CD4-positive, CD25-positive, alpha-beta regulatory T cell (primary cell): ENCODE data around the gene PPP4C. TPM values are rescaled to one million over a fixed set of nuclear protein-coding genes. Genes with fewer than 3 reads are reported as not detected.

ENCODE experiments used
- ATAC-seq, 2 donors: fragments of 150-1000 bp; cut with Tn5 transposase; one replicate each; pipeline ENCODE4 v1.10.0; 2021; ENCODE audit warnings: low read depth in 2 of 2, moderate number of reproducible peaks in 2 of 2, moderate library complexity in 1 of 2
- DNase-seq, 3 donors: peaks; one replicate each; pipeline versions ENCODE4 v3.0.0 to v3.0.0-alpha.2; 2012 to 2022; ENCODE audit warnings: mixed read lengths in 1 of 3
- H3K27ac ChIP-seq: one replicate; pipeline ENCODE4 v1.7.0; 2013; ENCODE audit warnings: mild to moderate bottlenecking, low read length; ENCODE audit not compliant: insufficient read depth, poor library complexity, severe bottlenecking
- H3K27me3 ChIP-seq: one replicate; pipeline ENCODE4 v1.7.0; 2013; ENCODE audit warnings: low read length; ENCODE audit not compliant: control insufficient read depth, insufficient read depth
- H3K36me3 ChIP-seq: one replicate; pipeline ENCODE4 v1.7.0; 2013; ENCODE audit warnings: mild to moderate bottlenecking, low read length, moderate library complexity; ENCODE audit not compliant: control insufficient read depth, insufficient read depth
- H3K4me1 ChIP-seq: 2 replicates; pipeline ENCODE4 v1.7.0; 2013; ENCODE audit warnings: mild to moderate bottlenecking, low read length; ENCODE audit not compliant: insufficient read depth, control insufficient read depth, poor library complexity, severe bottlenecking
- H3K4me3 ChIP-seq: one replicate; pipeline ENCODE4 v1.7.0; 2013; ENCODE audit warnings: low read depth, mild to moderate bottlenecking, low read length, moderate library complexity
- H3K9me3 ChIP-seq, 2 experiments: 1 replicate in 1 of 2; 2 replicates in 1 of 2; pipeline ENCODE4 v1.7.0; 2013; ENCODE audit warnings: low read length in 2 of 2, mild to moderate bottlenecking in 1 of 2, moderate library complexity in 1 of 2; ENCODE audit not compliant: control insufficient read depth in 2 of 2
- H3K27ac Mint-ChIP-seq, 3 donors: one replicate each; pipeline ENCODE4 v1.8.0; 2020 to 2022; ENCODE audit warnings: mild to moderate bottlenecking in 3 of 3, mixed read lengths in 3 of 3, moderate library complexity in 2 of 3
- H3K27me3 Mint-ChIP-seq: one replicate; pipeline ENCODE4 v1.8.0; 2022; ENCODE audit warnings: mild to moderate bottlenecking, mixed read lengths
- H3K36me3 Mint-ChIP-seq: one replicate; pipeline ENCODE4 v1.8.0; 2020; ENCODE audit warnings: mixed read lengths
- H3K4me1 Mint-ChIP-seq, 4 donors: one replicate each; pipeline ENCODE4 v1.8.0; 2020 to 2022; ENCODE audit warnings: mixed read lengths in 4 of 4, mild to moderate bottlenecking in 1 of 4
- H3K4me3 Mint-ChIP-seq, 4 donors: one replicate each; pipeline ENCODE4 v1.8.0; 2020 to 2022; ENCODE audit warnings: mild to moderate bottlenecking in 4 of 4, mixed read lengths in 4 of 4, moderate library complexity in 3 of 4
- H3K9me3 Mint-ChIP-seq, 7 donors: one replicate each; pipeline ENCODE4 v1.8.0; 2020 to 2022; ENCODE audit warnings: mixed read lengths in 7 of 7, mild to moderate bottlenecking in 3 of 7, moderate library complexity in 2 of 7
- polyA plus RNA-seq, 4 donors: library from polyadenylated mRNA; unstranded; fragments of 300-500 nt; fragmentation: Illumina TruSeq; gene quantifications; one replicate each; pipeline ENCODE4 v1.2.3, GENCODE V29; 2021
- total RNA-seq: library from RNA; stranded (reverse); gene quantifications from one replicate; pipeline ENCODE4 v1.2.3, GENCODE V29; 2022

The PPP4C gene
- total and polyA plus RNA-seq, 5 donors from 2014 or later = 97.0 to 289 (median 242) TPM

DNA sequence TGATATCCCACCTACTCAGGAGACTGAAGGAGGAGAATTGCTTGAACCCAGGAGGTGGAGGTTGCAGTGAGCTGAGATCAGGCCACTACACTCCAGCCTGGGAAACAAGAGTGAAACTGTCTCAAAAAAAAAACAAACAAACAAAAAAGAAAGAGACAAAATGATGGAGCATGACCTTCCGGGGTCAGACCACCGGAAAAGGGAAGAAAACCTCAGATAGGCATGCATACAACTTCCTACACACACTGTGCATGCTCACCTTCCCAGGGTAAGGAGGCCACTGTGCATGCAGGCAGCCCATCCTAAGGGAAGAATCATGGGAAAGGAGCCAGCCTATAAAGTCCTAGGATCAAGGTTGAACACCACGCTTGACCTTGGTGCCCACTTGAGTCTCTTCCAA, 56.8 kb downstream of the PPP4C start:
- peaks cover 2% of the 10 kb centered on the region for H3K36me3 Mint-ChIP-seq
- no peak for DNase-seq
- Histone ChIP-seq H3K27me3 (no peaks in the 10 kb centered on the region), H3K36me3 (no peaks in the 10 kb centered on the region), H3K27ac (no peak overlapping the region), H3K4me1 (no peaks in the 10 kb centered on the region), H3K9me3 (no peaks in the 10 kb centered on the region), H3K4me3 (no peak overlapping the region)
- H3K27ac Mint-ChIP-seq = peak overlapping the region in 1 of 3 donors; percentile 43
- no peak overlapping the region for H3K4me3 Mint-ChIP-seq
- no peak for ATAC-seq
- H3K4me1 Mint-ChIP-seq = peaks cover 0 to 2% (median 0%) of the 10 kb centered on the region in 4 donors
- H3K9me3 Mint-ChIP-seq = peaks cover 0 to 2% (median 0%) of the 10 kb centered on the region in 7 donors
- peaks cover 9% of the 10 kb centered on the region for H3K27me3 Mint-ChIP-seq

Other genes starting within 250 kb of the PPP4C start
- 47.7 TPM for gene CDIPT, start 212.8 kb upstream of the PPP4C start, total RNA-seq
- gene CDIPT, start 212.8 kb upstream of the PPP4C start, polyA plus RNA-seq = 100 to 1,000 TPM; 100 to 122 (median 108) TPM
- not detected for gene SEZ6L2, start 176.4 kb upstream of the PPP4C start, total RNA-seq
- gene SEZ6L2, start 176.4 kb upstream of the PPP4C start, polyA plus RNA-seq = not detected
- gene ASPHD1, start 175.5 kb upstream of the PPP4C start, total RNA-seq = not detected
- gene ASPHD1, start 175.5 kb upstream of the PPP4C start, polyA plus RNA-seq = not detected
- gene KCTD13, start 149.8 kb upstream of the PPP4C start, total RNA-seq = 52.3 TPM
- gene KCTD13, start 149.8 kb upstream of the PPP4C start, polyA plus RNA-seq = 10 to 100 TPM in 2 of 4 donors, 1 to 10 TPM in 2; 7.0 to 12.8 (median 9.9) TPM
- gene TMEM219, start 113.9 kb upstream of the PPP4C start, total RNA-seq = 76.7 TPM
- 100 to 1,000 TPM; 193 to 261 (median 221) TPM for gene TMEM219, start 113.9 kb upstream of the PPP4C start, polyA plus RNA-seq
- gene TAOK2, start 102.1 kb upstream of the PPP4C start, total RNA-seq = 30.0 TPM
- 1 to 10 TPM; 2.1 to 3.5 (median 2.9) TPM for gene TAOK2, start 102.1 kb upstream of the PPP4C start, polyA plus RNA-seq
- gene HIRIP3, start 80.4 kb upstream of the PPP4C start, total RNA-seq = 12.4 TPM
- 10 to 100 TPM; 13.9 to 19.9 (median 16.2) TPM for gene HIRIP3, start 80.4 kb upstream of the PPP4C start, polyA plus RNA-seq
- 105 TPM for gene INO80E, start 79.8 kb upstream of the PPP4C start, total RNA-seq
- gene INO80E, start 79.8 kb upstream of the PPP4C start, polyA plus RNA-seq = 1 to 10 TPM; 5.0 to 8.9 (median 6.0) TPM
- not detected for gene DOC2A, start 65.0 kb upstream of the PPP4C start, total RNA-seq
- not detected for gene DOC2A, start 65.0 kb upstream of the PPP4C start, polyA plus RNA-seq
- not detected for gene C16orf92, start 52.8 kb upstream of the PPP4C start, total RNA-seq
- not detected for gene C16orf92, start 52.8 kb upstream of the PPP4C start, polyA plus RNA-seq
- gene TLCD3B, start 44.7 kb upstream of the PPP4C start, total RNA-seq = not detected
- not detected for gene TLCD3B, start 44.7 kb upstream of the PPP4C start, polyA plus RNA-seq
- gene ALDOA, start 10.2 kb upstream of the PPP4C start, total RNA-seq = 430 TPM
- gene ALDOA, start 10.2 kb upstream of the PPP4C start, polyA plus RNA-seq = 1,000 to 10,000 TPM; 1,129 to 1,243 (median 1,151) TPM
- gene TBX6, start 15.9 kb downstream of the PPP4C start, total RNA-seq = 0.42 TPM
- gene TBX6, start 15.9 kb downstream of the PPP4C start, polyA plus RNA-seq = under 1 TPM in 1 of 4 donors, not detected in 3; 0.29 TPM
- 121 TPM for gene YPEL3, start 20.2 kb downstream of the PPP4C start, total RNA-seq
- gene YPEL3, start 20.2 kb downstream of the PPP4C start, polyA plus RNA-seq = 100 to 1,000 TPM; 245 to 319 (median 297) TPM
- 26.7 TPM for gene GDPD3, start 37.5 kb downstream of the PPP4C start, total RNA-seq
- gene GDPD3, start 37.5 kb downstream of the PPP4C start, polyA plus RNA-seq = under 1 TPM in 2 of 4 donors, not detected in 2; 0.13 to 0.28 TPM
- 71.4 TPM for gene MAPK3, start 47.2 kb downstream of the PPP4C start, total RNA-seq
- gene MAPK3, start 47.2 kb downstream of the PPP4C start, polyA plus RNA-seq = 10 to 100 TPM in 1 of 4 donors, 1 to 10 TPM in 3; 7.3 to 12.6 (median 9.1) TPM
- gene CORO1A, start 107.6 kb downstream of the PPP4C start, total RNA-seq = 850 TPM
- 1,000 to 10,000 TPM; 1,269 to 1,770 (median 1,540) TPM for gene CORO1A, start 107.6 kb downstream of the PPP4C start, polyA plus RNA-seq
- gene BOLA2B, start 117.7 kb downstream of the PPP4C start, total RNA-seq = 58.2 TPM
- 100 to 1,000 TPM; 163 to 225 (median 191) TPM for gene BOLA2B, start 117.7 kb downstream of the PPP4C start, polyA plus RNA-seq
- 50.3 TPM for gene SLX1A, start 117.9 kb downstream of the PPP4C start, total RNA-seq
- 100 to 1,000 TPM in 3 of 4 donors, 10 to 100 TPM in 1; 56.8 to 136 (median 102) TPM for gene SLX1A, start 117.9 kb downstream of the PPP4C start, polyA plus RNA-seq
- 19.3 TPM for gene SULT1A3, start 123.3 kb downstream of the PPP4C start, total RNA-seq
- gene SULT1A3, start 123.3 kb downstream of the PPP4C start, polyA plus RNA-seq = 1 to 10 TPM in 1 of 4 donors, under 1 TPM in 2, not detected in 1; 0.71 to 1.5 (median 0.91) TPM
- 30.5 TPM for gene NPIPB13, start 172.5 kb downstream of the PPP4C start, total RNA-seq
- 1 to 10 TPM in 1 of 4 donors, under 1 TPM in 3; 0.68 to 1.0 (median 0.86) TPM for gene NPIPB13, start 172.5 kb downstream of the PPP4C start, polyA plus RNA-seq